Stimulated activated naive CD4-positive, alpha-beta T cell treated with Interleukin-2 at 50 U/mL for 16 hours (primary cell): Measurements from ENCODE around the gene ACADSB.

Experiments
- DNase-seq: peaks from one replicate; lab custom pipeline; 2025; lab: John Stamatoyannopoulos, UW

ACADSB gene

GRCh38 chr10:123008355-123009104, at the start of gene ACADSB, which contains the start of gene IKZF5:
ACADSB (plus strand) TSS chr10:123009006; CDS start chr10:123009030, 24 bp downstream.
IKZF5 (minus strand) TSS chr10:123008795; CDS start chr10:122998625, 10,170 bp downstream.
- peak; percentile 97 for DNase-seq

- DNase-seq: no peak
Measured at GRCh38 chr10:122962405-122962804, 46.4 kb upstream of the ACADSB start.

GRCh38 chr10:122966879-122967278, 41.9 kb upstream of the ACADSB start:
- no peak for DNase-seq

- no peak for DNase-seq
Measured at GRCh38 chr10:122968698-122969097, 40.1 kb upstream of the ACADSB start.

GRCh38 chr10:122974023-122974422, 34.8 kb upstream of the ACADSB start:
- DNase-seq: no peak

GRCh38 chr10:122974543-122975064, 34.2 kb upstream of the ACADSB start:
- DNase-seq: no peak

- peak; percentile 86 for DNase-seq
Measured at GRCh38 chr10:122980209-122981065, 28.4 kb upstream of the ACADSB start, which contains the start of gene PSTK. PSTK (plus strand) TSS chr10:122980401; CDS start chr10:122980480, 79 bp downstream.

GRCh38 chr10:122981066-122981464, 27.7 kb upstream of the ACADSB start:
- no peak for DNase-seq

GRCh38 chr10:122983898-122984297, 24.9 kb upstream of the ACADSB start:
- no peak for DNase-seq

- no peak for DNase-seq
Measured at GRCh38 chr10:122984708-122985107, 24.1 kb upstream of the ACADSB start.

GRCh38 chr10:122986335-122986734, 22.5 kb upstream of the ACADSB start:
- DNase-seq: no peak

- DNase-seq: no peak
Measured at GRCh38 chr10:122988501-122988900, 20.3 kb upstream of the ACADSB start.

GRCh38 chr10:122990278-122990677, 18.5 kb upstream of the ACADSB start:
- DNase-seq: no peak

GRCh38 chr10:122992031-122992585, 16.7 kb upstream of the ACADSB start:
- DNase-seq: no peak

GRCh38 chr10:122993797-122994336, 14.9 kb upstream of the ACADSB start:
- no peak for DNase-seq

- DNase-seq: no peak
Measured at GRCh38 chr10:122995936-122996335, 12.9 kb upstream of the ACADSB start.

- DNase-seq: no peak
Measured at GRCh38 chr10:122997864-122998263, 10.9 kb upstream of the ACADSB start.

- no peak for DNase-seq
Measured at GRCh38 chr10:122998360-122998917, 10.4 kb upstream of the ACADSB start.

- no peak for DNase-seq
Measured at GRCh38 chr10:122998934-122999333, 9.9 kb upstream of the ACADSB start.

- DNase-seq: no peak
Measured at GRCh38 chr10:122999347-122999746, 9.5 kb upstream of the ACADSB start.

- no peak for DNase-seq
Measured at GRCh38 chr10:123000155-123000554, 8.7 kb upstream of the ACADSB start.

GRCh38 chr10:123001370-123001769, 7.4 kb upstream of the ACADSB start:
- DNase-seq: no peak
